ENCODE data around the gene MTCH1. TPM values are rescaled to one million over a fixed set of nuclear protein-coding genes. Genes with fewer than 3 reads are reported as not detected.
"Not testable (repeated sequence)": the region's sequence is repeated elsewhere in the genome, so short reads cannot be mapped to it uniquely, and the experiment has no call there.

MTCH1 gene
- polyA plus RNA-seq, 10 donors, result 93.3 to 132 (median 112) TPM

- DNase-seq, result no peak
Measured at GRCh38 chr6:36999061-36999750, 13.2 kb upstream of the MTCH1 start.

DNA sequence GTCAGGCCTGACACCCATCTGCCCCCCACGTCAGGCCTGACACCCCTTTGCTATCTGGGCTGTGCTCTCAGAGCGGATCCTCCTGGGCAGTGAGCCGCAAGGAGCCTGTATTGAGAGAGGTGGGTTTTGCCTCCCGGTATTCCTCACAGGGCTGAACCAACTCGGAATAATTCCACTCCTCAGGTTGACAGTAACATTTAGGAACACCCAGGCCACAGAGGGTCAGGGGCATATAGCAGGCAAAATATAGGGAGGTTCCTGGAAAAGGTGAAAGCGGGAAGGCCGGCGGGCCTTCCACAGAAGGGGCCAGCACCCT lies 12.7 kb upstream of the MTCH1 start:
- DNase-seq, result no peak

DNA sequence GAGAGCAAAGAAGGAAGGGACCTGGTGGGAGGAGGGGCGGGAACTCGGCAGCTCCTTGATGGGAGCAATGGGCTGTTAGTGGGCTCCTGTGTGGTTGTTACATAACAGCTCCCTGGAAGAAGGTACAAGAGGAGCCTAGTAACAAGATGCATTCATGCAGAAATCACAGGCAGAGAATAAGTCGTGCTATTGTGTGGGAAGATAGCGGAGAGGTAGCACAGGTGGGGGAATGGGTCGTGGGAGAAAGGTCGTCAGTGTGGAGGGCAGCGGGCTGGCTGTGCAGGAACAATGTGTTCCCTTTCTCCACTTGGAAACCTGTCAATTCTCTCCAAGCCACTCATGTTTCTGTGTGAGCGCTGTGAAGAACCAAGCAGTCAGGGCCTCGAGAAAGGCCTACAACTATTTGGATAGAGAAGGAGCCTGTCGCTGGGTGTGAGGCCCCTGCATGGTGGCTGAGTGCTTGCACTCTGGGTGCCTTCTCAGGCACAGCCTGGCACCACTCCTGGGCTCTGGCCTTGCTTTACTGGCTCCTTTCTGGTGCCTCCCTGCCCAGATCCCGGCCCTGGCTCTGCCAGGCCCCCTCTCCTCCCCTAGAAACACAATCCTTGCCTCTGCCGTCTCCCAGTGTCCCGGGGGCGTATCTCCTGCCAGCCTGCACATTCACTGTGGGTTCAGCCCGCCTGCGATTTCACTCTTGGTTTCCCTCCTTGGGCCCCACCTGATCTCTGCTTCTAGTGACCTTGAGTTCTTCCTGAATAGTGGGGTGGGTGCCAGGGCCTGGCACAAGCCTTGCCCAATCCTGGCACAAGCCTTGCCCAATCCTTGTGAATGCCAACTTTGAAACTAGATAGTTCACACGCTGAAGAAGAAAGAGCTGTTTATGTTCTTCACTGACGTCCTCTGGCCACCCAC lies 12.1 kb upstream of the MTCH1 start:
- peak in 1 of 3 donors; percentile 58 for DNase-seq

DNA sequence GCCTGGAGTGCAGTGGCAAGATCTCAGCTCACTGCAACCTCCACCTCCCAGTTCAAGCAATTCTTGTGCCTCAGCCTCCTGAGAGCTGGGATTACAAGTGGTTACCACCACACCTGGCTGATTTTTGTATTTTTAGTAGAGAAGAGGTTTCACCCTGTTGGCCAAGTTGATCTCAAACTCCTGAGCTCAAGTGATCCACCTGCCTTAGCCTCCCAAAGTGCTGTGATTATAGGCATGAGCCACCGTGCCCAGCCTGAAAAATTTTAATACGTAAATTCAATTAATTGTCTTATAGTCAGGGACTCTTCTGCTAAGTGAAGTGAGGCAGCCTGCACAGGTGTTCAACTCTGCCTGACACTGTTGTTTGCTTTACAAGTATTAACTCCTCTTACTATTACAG lies 4.4 kb upstream of the MTCH1 start:
- DNase-seq, result not testable (repeated sequence)

GRCh38 chr6:36989264-36989663 lies 3.3 kb upstream of the MTCH1 start:
- DNase-seq, result no peak

DNA sequence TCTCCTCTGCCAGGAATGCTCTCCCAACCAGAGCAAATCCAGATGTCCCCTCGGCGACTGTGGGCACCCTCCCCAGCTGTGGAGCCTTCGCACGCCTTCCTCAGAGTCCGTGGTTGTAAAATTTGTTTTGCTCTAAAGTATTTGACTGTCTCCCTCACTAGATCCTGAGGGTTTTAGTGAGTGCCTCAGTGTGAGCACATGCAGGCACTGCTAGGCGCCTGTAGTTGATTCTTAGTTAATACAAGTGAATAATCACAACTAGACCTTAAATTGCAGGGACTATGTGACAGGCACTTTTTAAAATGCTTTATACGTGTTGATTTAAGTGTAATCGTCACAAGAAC lies 680 bp upstream of the MTCH1 start:
- no peak for DNase-seq

- peak in 2 of 3 donors; percentile 30 to 55 for DNase-seq
Measured at GRCh38 chr6:36985417-36985807, 584 bp downstream of the MTCH1 start.

- peak; percentile 66 to 81 (median 69) for DNase-seq
Measured at GRCh38 chr6:36984581-36985416, 1.2 kb downstream of the MTCH1 start.

DNA sequence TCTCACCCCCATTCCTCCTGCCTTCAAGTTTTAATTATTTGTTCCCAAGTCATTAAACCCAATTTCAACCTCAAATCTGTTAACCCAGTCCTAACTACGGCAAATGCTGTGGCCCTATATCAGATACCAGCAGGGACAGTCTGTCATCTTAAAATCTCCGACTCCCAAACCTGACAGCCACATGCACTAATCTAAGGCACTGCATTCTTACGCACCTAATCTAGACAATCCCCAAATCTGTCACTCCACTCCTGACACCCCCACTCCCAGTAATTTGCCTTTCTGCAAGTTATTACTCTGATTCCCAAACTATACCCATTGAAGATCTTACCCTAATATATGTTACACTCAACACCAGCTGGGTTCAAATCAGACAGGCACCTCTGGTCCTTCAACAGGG lies 2.5 kb downstream of the MTCH1 start:
- no peak for DNase-seq

- no peak for DNase-seq
Measured at GRCh38 chr6:36980876-36981619, 4.9 kb downstream of the MTCH1 start.

GRCh38 chr6:36980129-36980528 lies 5.9 kb downstream of the MTCH1 start:
- DNase-seq, result no peak

DNA sequence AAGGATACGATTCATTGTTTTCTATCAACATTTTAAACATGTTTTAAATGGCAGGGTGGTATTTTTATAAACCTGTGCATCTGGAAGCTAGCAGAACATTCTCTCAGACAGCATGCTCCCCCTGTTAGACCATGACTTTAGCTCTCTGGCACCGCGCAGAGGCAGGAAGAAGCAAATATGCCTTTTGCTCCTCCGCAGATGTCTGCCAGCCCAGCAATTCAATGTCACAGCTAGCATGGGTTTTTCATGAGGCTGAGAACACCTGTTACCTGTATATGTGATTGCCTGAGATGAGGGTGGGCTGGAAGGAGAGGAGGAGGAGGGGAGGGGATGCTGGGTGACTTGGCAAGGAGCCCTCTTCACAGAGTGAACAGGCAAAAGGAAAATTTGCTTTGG lies 6.7 kb downstream of the MTCH1 start:
- DNase-seq, result peak; percentile 60 to 82 (median 66)

- DNase-seq, result no peak
Measured at GRCh38 chr6:36978421-36979346, 7.3 kb downstream of the MTCH1 start.

- DNase-seq, result no peak
Measured at GRCh38 chr6:36977470-36977941, 8.5 kb downstream of the MTCH1 start.

- DNase-seq, result no peak
Measured at GRCh38 chr6:36976931-36977330, 9.1 kb downstream of the MTCH1 start.

- no peak for DNase-seq
Measured at GRCh38 chr6:36976509-36976908, 9.5 kb downstream of the MTCH1 start.

DNA sequence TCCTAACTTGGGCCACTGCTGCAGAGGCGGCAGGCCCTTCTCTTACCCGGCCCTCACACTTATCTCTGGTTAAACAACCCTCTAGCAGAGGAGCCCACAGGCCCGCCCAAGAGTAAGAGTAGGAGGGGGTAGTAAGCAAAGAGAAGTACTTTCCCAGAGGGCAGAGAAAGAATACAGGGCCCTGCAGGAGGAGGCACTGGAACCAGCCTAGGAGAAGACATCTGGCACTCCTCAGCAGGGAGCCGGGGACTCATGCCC lies 10.1 kb downstream of the MTCH1 start:
- DNase-seq, result no peak

DNA sequence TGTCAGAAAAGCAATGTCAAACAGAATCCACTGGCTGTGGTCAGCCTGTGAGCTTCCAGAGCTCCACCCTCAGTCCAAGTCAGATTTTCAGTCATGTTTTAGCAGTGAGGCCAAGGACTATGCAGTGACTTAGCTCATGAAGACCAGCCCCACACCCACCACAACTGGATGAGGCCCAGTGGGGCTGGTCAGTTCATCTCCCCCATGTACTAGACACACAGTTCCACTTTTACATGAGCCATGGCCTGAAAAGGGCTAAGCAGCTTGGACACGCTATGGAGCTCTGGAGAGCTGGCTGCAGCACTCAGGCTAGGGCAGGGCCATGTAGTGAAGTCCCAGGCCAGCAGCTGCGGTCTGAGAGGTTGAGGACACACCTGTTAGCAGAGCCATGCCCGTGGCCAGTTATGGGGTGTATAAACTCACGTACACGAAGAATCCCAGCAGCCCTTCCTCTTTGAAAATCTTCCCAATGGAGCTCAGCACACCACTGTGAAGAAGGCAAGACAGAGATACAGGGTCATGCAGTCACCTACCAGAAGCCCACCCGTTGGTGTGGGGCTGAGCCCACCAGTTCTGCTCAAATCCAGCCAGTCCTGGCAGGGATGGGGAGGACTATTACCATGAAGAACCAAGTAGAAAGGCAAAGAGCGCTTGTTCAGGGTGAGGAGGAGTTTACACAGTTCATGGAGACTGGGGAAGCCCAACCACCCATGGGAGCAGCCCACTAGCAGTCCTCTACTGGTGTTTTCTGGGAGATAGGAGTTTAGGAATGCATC lies 10.6 kb downstream of the MTCH1 start:
- DNase-seq, result no peak

DNA sequence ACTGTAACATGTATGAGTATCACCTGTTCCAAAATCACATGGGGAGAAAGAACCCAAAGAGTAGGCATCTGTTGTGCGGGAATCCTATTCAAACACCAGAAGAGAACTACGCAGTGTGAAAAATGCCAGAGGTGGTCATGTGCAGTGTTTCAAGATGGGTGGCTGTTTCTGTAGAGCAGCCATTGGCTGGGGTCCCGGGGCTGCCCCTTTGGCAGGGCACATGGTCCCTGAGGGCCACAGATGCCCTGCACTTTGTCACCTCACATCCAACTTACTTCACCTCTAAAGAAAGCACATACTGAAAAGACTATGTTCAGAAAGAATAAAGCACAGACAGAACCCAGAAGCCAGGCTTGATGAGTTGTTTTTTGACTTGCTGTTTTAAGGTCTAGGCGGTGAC lies 12.3 kb downstream of the MTCH1 start:
- no peak for DNase-seq

DNA sequence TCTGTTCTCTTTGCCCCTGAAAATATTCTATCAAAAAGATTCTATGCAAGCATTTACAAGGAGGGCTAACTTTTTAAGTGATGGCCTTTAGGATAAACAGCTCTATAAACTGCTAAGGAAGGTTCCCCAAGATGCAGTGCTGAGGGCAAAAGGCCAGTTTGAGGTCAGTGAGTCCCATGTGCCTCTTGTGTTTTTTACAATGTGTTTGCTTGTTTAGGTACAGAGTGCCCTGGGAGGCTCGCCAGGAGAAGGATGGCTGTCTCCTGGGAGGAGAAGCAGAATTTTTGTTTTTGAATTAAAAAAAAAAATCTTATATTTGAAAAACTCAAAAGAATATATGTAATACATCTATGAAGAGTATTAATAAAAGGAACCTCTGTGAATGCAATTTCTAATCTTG lies 12.8 kb downstream of the MTCH1 start:
- no peak for DNase-seq
